Endothelial cell of hepatic sinusoid (primary cell): ENCODE results near the gene LSS.
"Not testable (repeated sequence)": the region's sequence is repeated elsewhere in the genome, so short reads cannot be mapped to it uniquely, and the experiment has no call there.

Source experiments
- in situ Hi-C: cut with HindIII; loops from 2 replicates; pipeline ENCODE4 v1.10.0; 2017; ENCODE audit warnings: low sequenced_read_pairs

Gene LSS

DNA sequence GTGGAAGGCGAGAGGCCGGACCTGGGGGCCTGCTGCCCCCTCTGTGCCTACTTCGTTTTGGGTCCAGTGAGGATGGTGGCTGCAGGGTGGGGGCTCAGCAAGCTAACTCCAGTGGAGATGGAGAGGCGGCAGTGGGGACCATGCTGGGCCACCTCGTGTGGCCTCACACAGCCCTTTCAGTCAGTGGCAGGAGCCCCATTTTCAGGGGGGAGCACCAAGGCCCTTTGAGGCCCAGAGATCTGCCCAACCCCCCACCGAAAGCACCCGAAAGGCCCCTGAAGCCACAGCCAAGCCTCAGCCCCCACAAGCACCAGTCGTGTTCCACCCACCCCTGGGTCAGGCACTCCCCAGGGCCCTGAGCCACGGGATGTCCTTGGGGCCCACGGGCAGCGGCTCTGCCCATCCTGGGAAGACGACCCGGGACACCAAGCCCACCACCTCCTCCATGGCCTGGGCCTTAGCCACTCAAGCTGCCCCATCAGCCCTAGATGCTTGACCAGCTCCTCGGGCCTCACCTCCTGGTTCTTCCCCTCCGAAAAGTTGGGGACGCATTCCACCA lies 73.5 kb downstream of the LSS start:
- in situ Hi-C loops = no loop called here

- in situ Hi-C loops = no loop called here
Measured at GRCh38 chr21:46154155-46154954, 74.2 kb downstream of the LSS start.

GRCh38 chr21:46153247-46154154 lies 75.1 kb downstream of the LSS start:
- in situ Hi-C loops = no loop called here

- in situ Hi-C loops = no loop called here
Measured at GRCh38 chr21:46152927-46153246, 75.7 kb downstream of the LSS start.

GRCh38 chr21:46151989-46152926 lies 76.3 kb downstream of the LSS start:
- in situ Hi-C loops = no loop called here

DNA sequence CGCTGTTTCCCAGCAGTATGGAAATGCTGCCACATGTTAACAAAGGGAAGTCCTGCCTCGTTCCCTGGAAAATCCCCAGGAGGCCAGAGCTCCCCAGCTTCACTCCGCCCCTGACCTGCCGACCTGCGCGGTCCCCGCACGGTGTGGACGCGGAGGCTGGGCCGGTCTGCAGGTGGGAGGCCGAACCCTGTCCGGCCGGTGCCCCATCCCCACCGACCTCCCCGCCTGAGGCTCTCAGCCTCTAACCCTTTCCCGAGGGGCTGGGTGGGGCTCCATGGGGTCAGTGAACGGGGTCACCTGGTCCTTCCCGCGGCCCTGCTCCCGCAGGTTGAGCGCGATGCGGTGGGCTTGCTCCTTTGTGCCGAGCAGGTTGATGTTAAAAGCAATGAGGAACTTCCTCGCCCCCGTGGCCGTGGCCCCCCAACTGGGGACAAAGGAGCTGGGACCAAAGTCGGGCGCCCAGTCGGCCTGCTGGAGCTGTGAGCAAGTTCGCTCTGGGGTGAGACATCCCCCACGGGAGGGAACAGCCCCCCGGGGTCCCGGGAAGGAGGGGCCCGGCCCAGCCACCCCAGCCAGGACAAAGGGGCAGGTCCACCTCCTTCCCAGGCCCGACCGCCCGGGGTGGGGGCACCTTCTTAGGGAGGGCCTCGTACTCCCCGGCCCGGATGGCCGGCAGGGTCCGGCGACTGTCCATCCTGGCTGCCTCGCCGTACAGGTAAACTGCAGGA lies 77.1 kb downstream of the LSS start:
- in situ Hi-C loops = no loop called here

GRCh38 chr21:46150491-46151121 lies 78.0 kb downstream of the LSS start:
- in situ Hi-C loops = no loop called here

- in situ Hi-C loops = no loop called here
Measured at GRCh38 chr21:46150073-46150472, 78.5 kb downstream of the LSS start.

- in situ Hi-C loops = no loop called here
Measured at GRCh38 chr21:46149205-46149901, 79.2 kb downstream of the LSS start.

- in situ Hi-C loops = no loop called here
Measured at GRCh38 chr21:46148106-46148505, 80.5 kb downstream of the LSS start.

DNA sequence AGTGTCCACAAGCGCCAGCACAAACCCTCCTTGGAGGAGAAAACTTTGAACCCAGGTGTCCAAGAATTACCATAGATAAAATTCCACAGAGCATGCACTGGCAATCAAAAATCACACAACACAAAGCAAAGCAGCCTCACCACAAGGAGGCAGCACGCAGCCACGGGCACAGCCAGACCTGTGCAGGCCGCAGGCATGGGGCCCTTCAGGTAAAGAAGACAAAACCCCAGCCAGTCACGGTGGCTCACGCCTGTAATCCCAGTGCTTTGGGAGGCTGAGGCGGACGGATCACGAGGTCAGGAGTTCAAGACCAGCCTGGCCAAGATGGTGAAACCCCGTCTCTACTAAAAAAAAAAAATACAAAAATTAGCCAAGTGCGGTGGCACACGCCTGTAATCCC lies 81.1 kb downstream of the LSS start:
- in situ Hi-C loops = not testable (repeated sequence)

GRCh38 chr21:46146856-46147255 lies 81.7 kb downstream of the LSS start:
- in situ Hi-C loops = no loop called here

DNA sequence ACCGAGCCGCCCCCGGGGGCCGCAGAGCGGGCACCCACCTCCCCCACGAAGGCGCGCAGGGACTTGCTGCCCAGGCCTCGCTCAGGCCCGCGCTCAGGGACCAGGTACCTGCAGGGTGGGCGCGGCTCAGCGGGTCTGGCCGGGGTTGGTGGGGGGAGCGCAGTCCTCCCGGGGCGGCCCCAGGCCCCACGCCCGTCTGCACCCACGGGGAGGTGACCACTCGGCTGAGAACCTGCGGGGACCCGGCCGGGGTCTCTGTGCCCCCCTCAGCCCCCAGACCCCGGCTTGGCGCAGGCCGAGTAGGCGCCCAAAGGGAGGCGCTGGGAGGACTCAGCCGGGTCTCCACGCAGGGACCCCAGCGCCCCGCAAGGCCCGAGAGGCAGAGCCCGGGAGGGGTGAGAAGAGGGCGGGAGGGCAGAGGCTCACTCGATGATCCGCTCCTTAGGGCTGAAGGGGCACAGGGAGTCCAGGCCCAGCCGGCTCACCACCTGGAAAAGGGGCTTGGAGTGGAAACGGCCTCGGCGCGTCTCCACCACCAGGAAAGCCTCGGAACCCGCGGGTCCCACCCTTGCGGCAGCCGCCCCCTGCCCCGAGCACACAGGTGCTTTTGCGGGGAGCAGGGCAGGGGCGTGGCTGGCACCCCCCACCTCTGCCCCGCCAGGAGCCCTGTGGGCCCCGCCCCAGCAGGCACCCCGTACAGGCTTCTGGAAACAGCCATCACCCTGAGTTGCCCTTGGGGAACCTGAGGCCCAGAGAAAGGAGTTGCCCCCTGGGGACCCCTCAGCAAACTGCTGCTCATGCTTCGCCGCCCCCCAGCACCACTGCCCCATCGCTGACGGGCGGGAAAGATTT lies 82.5 kb downstream of the LSS start:
- in situ Hi-C loops = no loop called here

DNA sequence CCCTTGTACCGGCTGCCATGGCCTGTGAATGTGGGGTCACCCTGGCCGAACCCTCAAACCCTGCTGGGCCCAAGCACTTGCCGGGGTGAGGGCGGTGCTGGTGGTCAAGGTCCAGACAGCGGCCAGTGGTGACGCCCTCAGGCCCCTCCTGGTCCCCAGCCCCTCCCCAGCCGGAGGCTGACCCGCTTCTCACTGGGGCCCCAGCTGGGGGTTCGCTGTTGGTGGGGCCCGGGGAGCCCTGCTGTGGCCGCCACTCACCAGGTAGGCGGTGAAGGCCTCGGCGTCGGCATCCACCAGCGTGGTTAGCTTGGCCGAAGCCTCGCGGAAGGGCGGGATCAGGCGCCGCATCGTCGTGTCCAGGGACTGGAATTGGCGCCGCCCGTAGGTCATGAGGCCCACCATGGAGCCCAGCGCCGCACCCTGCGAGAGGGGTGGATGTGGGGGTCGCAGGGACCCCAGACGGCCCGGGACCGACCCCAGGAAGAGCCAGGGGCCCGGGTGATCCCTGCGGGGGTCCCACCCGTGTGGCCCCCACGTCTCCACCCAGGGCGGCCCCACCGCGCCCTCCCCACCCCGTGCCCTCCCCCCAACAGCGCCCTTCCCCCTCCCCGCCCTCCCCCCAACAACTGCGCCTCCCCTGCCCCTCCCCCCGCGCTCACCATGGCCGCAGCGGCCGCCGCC lies 83.3 kb downstream of the LSS start:
- in situ Hi-C loops = no loop called here

GRCh38 chr21:46144464-46145070 lies 84.0 kb downstream of the LSS start:
- in situ Hi-C loops = no loop called here

- in situ Hi-C loops = no loop called here
Measured at GRCh38 chr21:46142582-46143473, 85.7 kb downstream of the LSS start.
